GM18907 (cell line): ENCODE results near the gene INSIG2.

Experiments
- ATAC-seq: cut with Tn5 transposase; IDR thresholded peaks from one replicate; pipeline ENCODE4 v1.9.1; 2021; ENCODE audit warnings: mild to moderate bottlenecking, moderate library complexity; ENCODE audit not compliant: unreplicated experiment

The INSIG2 gene

GRCh38 chr2:118097657-118098056, 9.4 kb downstream of the INSIG2 start:
- ATAC-seq = no peak

GRCh38 chr2:118098307-118099030, 10.2 kb downstream of the INSIG2 start:
- no peak for ATAC-seq

- no peak for ATAC-seq
Observed at GRCh38 chr2:118102433-118103082, 14.3 kb downstream of the INSIG2 start.

- peak; percentile 98 for ATAC-seq
Observed at GRCh38 chr2:118103951-118104940, 16.0 kb downstream of the INSIG2 start.

- no peak for ATAC-seq
Observed at GRCh38 chr2:118105497-118105896, 17.2 kb downstream of the INSIG2 start.

- ATAC-seq = no peak
Observed at GRCh38 chr2:118106926-118107325, 18.7 kb downstream of the INSIG2 start.

GRCh38 chr2:118110310-118110709, 22.0 kb downstream of the INSIG2 start:
- ATAC-seq = no peak

GRCh38 chr2:118110991-118111390, 22.7 kb downstream of the INSIG2 start:
- no peak for ATAC-seq

GRCh38 chr2:118112771-118113334, 24.6 kb downstream of the INSIG2 start:
- ATAC-seq = no peak

GRCh38 chr2:118114863-118115262, 26.6 kb downstream of the INSIG2 start:
- ATAC-seq = no peak

- ATAC-seq = no peak
Observed at GRCh38 chr2:118115761-118116160, 27.5 kb downstream of the INSIG2 start.

GRCh38 chr2:118118479-118118878, 30.2 kb downstream of the INSIG2 start:
- ATAC-seq = no peak

- no peak for ATAC-seq
Observed at GRCh38 chr2:118119158-118119727, 31.0 kb downstream of the INSIG2 start.

- ATAC-seq = no peak
Observed at GRCh38 chr2:118119761-118120400, 31.6 kb downstream of the INSIG2 start.

GRCh38 chr2:118120401-118120780, 32.1 kb downstream of the INSIG2 start:
- no peak for ATAC-seq

- ATAC-seq = no peak
Observed at GRCh38 chr2:118121101-118121500, 32.8 kb downstream of the INSIG2 start.

- no peak for ATAC-seq
Observed at GRCh38 chr2:118121986-118122524, 33.8 kb downstream of the INSIG2 start.

- ATAC-seq = peak; percentile 97
Observed at GRCh38 chr2:118122594-118123281, 34.5 kb downstream of the INSIG2 start.

GRCh38 chr2:118123561-118124232, 35.4 kb downstream of the INSIG2 start:
- no peak for ATAC-seq
